B cell (primary cell): ENCODE measurements around the gene FPR1.

ENCODE experiments used
- EZH2 ChIP-seq: IDR thresholded peaks from 2 replicates; pipeline ENCODE4 v1.6.1; 2012; ENCODE audit warnings: borderline replicate concordance, low read depth, mild to moderate bottlenecking, moderate library complexity, low read length; ENCODE audit not compliant: insufficient read depth, poor library complexity, severe bottlenecking
- TF ChIP-seq, protein P1 (sequence below): fragments of 200-600 bp; IDR thresholded peaks from one replicate; pipeline ENCODE4 v1.8.0; 2022; ENCODE audit warnings: antibody characterized with exemption, mild to moderate bottlenecking

DNA sequence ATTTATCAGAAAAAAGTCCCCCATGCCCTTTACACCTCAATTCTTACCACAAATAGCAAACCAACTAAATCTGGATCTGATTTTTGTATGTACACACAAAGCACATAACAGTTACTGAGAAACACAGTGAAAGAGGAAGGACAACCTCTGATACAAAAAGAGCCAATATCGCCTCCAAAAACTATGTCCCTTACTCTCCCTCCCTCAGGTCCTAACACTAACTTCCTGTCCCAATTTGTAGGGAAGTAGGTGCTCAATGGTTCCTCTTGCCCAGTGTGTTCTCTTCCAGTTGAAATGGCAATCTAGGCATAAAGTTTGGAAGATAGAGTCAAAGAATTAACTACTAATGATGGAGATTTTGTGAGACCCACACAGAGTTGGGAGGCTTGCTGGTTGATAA lies 27.5 kb upstream of the FPR1 start:
- TF ChIP-seq, protein P1, sequence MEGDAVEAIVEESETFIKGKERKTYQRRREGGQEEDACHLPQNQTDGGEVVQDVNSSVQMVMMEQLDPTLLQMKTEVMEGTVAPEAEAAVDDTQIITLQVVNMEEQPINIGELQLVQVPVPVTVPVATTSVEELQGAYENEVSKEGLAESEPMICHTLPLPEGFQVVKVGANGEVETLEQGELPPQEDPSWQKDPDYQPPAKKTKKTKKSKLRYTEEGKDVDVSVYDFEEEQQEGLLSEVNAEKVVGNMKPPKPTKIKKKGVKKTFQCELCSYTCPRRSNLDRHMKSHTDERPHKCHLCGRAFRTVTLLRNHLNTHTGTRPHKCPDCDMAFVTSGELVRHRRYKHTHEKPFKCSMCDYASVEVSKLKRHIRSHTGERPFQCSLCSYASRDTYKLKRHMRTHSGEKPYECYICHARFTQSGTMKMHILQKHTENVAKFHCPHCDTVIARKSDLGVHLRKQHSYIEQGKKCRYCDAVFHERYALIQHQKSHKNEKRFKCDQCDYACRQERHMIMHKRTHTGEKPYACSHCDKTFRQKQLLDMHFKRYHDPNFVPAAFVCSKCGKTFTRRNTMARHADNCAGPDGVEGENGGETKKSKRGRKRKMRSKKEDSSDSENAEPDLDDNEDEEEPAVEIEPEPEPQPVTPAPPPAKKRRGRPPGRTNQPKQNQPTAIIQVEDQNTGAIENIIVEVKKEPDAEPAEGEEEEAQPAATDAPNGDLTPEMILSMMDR, result no peak
- TF ChIP-seq EZH2, result no peak
